Measurements from ENCODE around the gene CSMD2.

CSMD2 gene

GRCh38 chr1:33957854-33958253 lies 207.2 kb downstream of the CSMD2 start:
- no peak for TF ChIP-seq CTCF (IDR thresholded peaks at IDR 0.05; ENCODE audit: low read depth, low read length)
- Histone ChIP-seq H3K36me3 (no peaks in the 10 kb centered on the region), H3K4me3 (ENCODE audit: low read depth, low read length) (no peak overlapping the region), H3K9me3 (ENCODE audit: severe bottlenecking) (no peaks in the 10 kb centered on the region), H3K27ac (no peak overlapping the region), H3K27me3 (ENCODE audit: insufficient read depth, low read depth, severe bottlenecking) (peaks cover 61% of the 10 kb centered on the region)
- DNase-seq: no peak

GRCh38 chr1:33955096-33955495 lies 209.9 kb downstream of the CSMD2 start:
- TF ChIP-seq CTCF (IDR thresholded peaks at IDR 0.05; ENCODE audit: low read depth, low read length): no peak
- no peak overlapping the region for H3K4me3 ChIP-seq (ENCODE audit: low read depth, low read length)
- no peaks in the 10 kb centered on the region for H3K9me3 ChIP-seq (ENCODE audit: severe bottlenecking)
- H3K27ac ChIP-seq: no peak overlapping the region
- H3K27me3 ChIP-seq (ENCODE audit: insufficient read depth, low read depth, severe bottlenecking): peaks cover 64% of the 10 kb centered on the region
- H3K36me3 ChIP-seq: no peaks in the 10 kb centered on the region
- DNase-seq: no peak

DNA sequence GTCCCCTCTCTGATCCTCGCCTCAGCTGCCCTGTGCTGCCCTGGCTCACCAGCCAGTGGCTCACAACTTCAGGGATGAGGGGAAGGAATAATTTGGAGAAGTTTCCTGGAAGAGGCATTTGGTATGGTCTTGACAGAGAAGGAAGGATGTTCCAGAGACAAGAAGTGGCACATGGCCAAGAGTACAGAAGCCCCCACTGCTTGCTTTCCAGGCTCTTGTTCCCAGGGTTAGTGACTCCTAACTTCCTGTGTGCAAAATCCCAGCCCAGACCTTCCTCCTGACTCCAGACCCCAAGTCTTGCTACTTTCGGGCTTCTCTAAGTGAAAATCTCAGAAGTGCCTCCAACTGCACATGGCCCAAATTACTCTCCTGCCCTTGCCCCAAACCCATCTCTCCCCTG lies 215.5 kb downstream of the CSMD2 start:
- DNase-seq: no peak
- Histone ChIP-seq H3K27me3 (ENCODE audit: insufficient read depth, low read depth, severe bottlenecking) (peaks cover 63% of the 10 kb centered on the region), H3K27ac (no peak overlapping the region), H3K9me3 (ENCODE audit: severe bottlenecking) (no peaks in the 10 kb centered on the region), H3K4me3 (ENCODE audit: low read depth, low read length) (no peak overlapping the region), H3K36me3 (no peaks in the 10 kb centered on the region)
- no peak for TF ChIP-seq CTCF (IDR thresholded peaks at IDR 0.05; ENCODE audit: low read depth, low read length)

DNA sequence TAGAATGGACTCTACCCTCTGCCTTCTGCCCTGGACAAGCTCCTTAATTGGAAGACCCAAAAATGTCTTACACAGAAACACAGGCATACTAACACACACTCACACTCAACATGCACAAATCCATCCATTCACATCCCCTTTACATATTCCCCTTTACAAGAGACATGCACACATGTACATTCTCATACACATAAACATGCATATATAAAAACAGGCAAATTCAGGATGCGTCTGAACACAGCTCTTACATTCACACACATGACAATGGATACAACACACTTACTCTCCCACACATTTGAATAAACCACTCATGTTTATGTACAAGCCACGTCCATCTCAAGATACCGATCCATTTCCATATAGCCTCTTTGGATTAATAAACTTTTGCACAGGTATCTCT lies 216.7 kb downstream of the CSMD2 start:
- no peak overlapping the region for H3K4me3 ChIP-seq (ENCODE audit: low read depth, low read length)
- no peaks in the 10 kb centered on the region for H3K36me3 ChIP-seq
- H3K9me3 ChIP-seq (ENCODE audit: severe bottlenecking): no peaks in the 10 kb centered on the region
- H3K27ac ChIP-seq: no peak overlapping the region
- peaks cover 55% of the 10 kb centered on the region for H3K27me3 ChIP-seq (ENCODE audit: insufficient read depth, low read depth, severe bottlenecking)
- TF ChIP-seq CTCF (IDR thresholded peaks at IDR 0.05; ENCODE audit: low read depth, low read length): no peak
- DNase-seq: no peak

DNA sequence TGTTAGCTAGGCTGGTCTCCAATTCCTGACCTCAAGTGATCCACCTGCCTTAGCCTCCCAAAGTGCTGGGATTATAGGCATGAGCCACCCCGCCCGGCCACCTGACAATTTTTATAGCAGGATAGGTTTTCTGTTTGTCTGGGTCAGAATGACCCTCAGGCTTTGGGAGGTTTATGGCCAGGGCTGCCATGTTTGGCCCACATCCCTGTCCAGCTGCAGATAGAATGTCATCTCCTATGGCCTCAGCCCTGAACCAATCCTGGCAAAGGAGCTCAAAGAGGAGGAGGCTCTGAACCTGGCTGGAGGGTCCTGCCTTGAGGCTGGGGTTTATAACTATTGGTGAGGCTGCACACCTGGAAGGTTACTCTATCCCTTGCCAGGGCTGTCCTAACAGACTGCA lies 218.2 kb downstream of the CSMD2 start:
- Histone ChIP-seq H3K4me3 (ENCODE audit: low read depth, low read length) (no peak overlapping the region), H3K36me3 (no peaks in the 10 kb centered on the region), H3K9me3 (ENCODE audit: severe bottlenecking) (no peaks in the 10 kb centered on the region), H3K27ac (no peak overlapping the region), H3K27me3 (ENCODE audit: insufficient read depth, low read depth, severe bottlenecking) (peaks cover 62% of the 10 kb centered on the region)
- DNase-seq: no peak
- no peak for TF ChIP-seq CTCF (IDR thresholded peaks at IDR 0.05; ENCODE audit: low read depth, low read length)

DNA sequence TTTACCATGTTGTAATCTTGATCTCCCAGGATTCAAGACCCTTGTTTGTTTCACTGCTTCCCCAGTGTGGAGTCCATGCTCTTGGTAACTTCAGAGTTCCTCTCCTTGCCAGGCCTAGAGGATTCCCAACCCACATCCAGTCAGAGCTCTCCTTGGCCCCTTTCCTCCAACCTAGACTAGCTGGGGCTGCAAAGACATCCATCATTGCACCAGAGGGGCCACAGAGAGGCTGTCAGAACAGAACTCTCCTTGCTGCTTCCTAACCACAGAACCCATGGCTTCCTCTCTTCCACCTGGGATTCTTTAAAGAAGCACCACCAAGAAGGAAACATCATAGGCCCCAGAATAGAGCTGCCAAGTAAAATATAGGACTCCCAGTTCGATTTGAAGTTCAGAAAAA lies 220.2 kb downstream of the CSMD2 start:
- Histone ChIP-seq H3K27me3 (ENCODE audit: insufficient read depth, low read depth, severe bottlenecking) (peaks cover 57% of the 10 kb centered on the region), H3K36me3 (no peaks in the 10 kb centered on the region), H3K4me3 (ENCODE audit: low read depth, low read length) (no peak overlapping the region), H3K9me3 (ENCODE audit: severe bottlenecking) (no peaks in the 10 kb centered on the region), H3K27ac (no peak overlapping the region)
- no peak for TF ChIP-seq CTCF (IDR thresholded peaks at IDR 0.05; ENCODE audit: low read depth, low read length)
- no peak for DNase-seq

Data from WERI-Rb-1 (cell line).